DMS 273 (cell line): ENCODE results near the gene IKZF3.
"Not testable (repeated sequence)": the region's sequence is repeated elsewhere in the genome, so short reads cannot be mapped to it uniquely, and the experiment has no call there.

Experiments used
- DNase-seq: peaks from one replicate; lab custom pipeline; 2025; ENCODE audit not compliant: unreplicated experiment; lab: John Stamatoyannopoulos, UW

The IKZF3 gene

DNA sequence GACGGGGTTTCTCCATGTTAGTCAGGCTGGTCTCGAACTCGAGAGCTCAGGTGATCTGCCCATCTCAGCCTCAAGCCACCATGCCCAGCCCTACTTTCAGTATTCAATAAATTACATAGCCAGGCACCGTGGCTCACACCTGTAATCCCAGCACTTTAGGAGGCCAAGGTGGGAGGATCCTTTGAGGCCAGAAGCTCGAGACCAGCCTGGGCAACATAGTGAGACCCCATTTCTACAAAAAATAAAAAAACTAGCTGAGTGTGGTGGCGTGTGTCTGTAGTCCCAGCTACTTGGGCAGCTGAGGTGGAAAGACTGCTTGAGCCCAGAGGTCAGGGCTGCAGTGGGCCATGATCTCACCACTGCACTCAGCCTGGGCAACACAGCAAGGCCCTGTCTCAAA, 142.0 kb downstream of the IKZF3 start:
- DNase-seq = no peak

DNA sequence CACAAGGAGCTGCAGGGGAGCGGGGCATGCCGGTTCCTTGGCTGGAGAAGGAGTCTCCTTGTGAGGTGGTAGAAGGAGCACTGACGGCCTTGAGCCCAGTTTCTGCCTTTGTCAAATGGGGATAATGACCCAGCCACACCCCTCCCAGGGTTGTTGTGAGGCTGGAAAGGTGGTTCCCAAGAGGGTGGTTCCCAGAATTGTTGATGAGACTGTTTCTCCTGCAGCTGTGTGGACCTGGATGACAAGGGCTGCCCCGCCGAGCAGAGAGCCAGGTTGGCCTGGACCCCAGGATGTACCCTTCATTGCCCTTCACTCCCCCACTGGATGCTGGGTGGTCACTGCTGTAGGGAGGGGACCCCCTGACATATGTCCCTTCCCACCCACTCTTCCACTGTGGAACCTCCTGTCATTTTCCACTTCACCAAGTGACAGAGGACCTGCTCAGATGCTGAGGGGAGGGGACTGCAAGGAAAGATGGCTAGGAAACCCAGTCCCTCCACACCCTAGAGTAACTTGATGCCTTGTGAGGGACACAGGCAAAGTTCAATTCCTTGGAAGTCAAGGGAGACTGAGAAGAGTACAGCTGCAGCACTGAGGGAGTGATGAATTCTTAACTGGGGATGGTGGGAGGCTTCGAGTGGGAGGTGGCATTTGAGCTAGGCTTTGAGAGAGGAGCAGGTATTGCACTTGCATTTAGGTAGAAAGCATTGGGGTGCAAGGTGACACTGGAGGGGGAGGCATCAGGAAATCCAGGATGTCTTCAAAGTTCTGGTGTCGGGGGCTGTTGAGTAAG, 144.4 kb downstream of the IKZF3 start:
- DNase-seq = no peak

DNA sequence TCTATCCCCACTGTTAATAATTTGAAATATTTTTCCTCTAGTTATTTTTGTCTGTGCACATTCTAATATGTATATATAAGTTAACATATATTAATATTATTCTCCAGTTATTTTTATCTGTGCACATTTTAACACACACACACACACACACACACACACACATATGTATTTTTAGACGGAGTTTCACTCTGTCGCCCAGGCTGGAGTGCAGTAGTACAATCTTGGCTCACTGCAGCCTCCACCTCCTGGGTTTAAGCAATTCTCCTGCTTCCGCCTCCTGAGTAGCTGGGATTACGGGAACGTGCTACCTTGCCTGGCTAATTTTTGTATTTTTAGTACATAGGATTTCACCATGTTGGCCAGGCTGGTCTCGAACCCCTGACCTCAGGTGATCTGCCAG, 146.5 kb downstream of the IKZF3 start:
- no peak for DNase-seq

DNA sequence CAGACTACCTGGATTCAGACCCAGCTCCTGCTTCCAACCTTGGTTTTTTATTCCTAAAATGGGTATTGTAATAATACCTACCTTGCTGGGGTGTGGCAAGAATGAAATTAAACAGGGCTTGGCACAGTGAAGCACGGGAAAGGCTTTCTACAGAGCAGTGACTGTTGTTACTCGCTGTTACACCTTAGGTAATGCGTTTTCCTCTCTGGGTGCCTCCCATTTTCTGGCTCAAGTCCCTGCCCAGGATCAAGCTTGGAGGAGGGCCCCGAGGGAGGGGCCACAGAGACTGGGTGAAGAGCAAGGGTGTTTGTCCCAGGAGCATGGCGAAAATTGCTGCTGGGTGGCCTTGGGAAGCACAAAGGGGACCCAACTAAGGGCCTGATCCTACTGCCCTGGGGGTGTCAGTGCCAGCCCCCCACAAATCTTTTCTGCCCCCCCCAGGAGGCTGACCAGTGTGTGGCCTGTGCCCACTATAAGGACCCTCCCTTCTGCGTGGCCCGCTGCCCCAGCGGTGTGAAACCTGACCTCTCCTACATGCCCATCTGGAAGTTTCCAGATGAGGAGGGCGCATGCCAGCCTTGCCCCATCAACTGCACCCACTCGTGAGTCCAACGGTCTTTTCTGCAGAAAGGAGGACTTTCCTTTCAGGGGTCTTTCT, 147.1 kb downstream of the IKZF3 start:
- DNase-seq = peak; percentile 31

DNA sequence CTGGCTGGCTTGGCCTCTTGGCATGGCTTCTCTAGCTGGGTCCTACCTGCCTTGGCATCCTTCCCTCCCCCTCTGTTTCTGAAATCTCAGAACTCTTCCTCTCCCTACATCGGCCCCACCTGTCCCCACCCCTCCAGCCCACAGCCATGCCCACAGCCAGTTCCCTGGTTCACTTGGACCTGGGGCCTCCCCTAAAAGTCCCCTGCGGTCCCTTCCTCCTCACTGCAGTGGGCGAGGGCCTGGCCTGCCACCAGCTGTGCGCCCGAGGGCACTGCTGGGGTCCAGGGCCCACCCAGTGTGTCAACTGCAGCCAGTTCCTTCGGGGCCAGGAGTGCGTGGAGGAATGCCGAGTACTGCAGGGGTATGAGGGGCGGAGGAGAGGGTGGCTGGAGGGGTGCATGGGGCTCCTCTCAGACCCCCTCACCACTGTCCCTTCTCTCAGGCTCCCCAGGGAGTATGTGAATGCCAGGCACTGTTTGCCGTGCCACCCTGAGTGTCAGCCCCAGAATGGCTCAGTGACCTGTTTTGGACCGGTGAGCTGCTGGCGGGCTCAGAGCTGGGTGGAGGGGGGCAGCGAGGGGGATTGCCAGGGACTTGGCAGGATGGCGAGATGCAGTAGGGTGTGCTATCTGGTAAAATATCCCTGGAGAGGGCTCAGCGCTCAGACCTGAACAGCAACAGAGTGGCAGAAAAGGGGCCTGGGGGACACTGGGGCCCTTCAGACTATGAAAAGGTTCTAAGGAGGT, 147.9 kb downstream of the IKZF3 start:
- no peak for DNase-seq

DNA sequence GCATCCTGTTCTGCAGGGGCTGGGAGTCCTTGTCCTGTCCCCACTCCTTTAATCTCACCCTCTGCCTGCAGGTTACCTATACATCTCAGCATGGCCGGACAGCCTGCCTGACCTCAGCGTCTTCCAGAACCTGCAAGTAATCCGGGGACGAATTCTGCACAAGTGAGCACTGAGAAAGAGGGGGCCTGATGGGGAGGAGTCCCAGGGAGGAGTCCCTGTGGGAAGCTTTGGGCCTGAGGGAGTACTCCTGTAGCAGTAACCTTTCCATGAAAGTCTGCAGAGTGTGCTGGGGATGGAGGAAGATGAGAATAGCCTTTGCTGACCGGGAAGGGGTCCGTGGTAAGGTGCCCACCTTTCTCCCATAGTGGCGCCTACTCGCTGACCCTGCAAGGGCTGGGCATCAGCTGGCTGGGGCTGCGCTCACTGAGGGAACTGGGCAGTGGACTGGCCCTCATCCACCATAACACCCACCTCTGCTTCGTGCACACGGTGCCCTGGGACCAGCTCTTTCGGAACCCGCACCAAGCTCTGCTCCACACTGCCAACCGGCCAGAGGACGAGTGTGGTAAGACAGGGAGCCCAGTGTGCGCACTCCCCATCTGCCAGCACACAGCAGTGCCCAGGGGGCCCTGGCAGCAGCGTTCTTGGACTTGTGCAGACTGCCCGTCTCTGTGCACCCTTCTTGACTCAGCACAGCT, 148.6 kb downstream of the IKZF3 start:
- no peak for DNase-seq

DNA sequence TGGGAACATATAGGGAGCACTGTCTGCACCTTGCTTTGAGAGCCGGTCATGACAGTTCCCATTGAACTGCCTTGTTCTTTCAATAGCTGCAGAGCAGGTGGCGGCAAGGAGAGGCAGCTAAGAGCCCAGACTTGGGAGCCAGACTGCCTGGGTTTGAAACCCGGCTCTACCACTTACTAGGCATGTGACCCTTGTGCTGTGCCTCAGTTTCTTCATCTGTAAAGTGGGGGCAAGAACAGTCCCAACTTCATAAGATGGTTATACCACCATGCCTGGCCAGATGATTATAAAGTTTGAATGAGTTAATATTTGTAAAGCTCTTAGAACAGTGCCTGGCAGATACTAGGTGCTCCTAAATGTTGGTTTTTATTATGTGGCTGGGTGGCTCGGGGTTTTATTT, 149.9 kb downstream of the IKZF3 start:
- DNase-seq = no peak

DNA sequence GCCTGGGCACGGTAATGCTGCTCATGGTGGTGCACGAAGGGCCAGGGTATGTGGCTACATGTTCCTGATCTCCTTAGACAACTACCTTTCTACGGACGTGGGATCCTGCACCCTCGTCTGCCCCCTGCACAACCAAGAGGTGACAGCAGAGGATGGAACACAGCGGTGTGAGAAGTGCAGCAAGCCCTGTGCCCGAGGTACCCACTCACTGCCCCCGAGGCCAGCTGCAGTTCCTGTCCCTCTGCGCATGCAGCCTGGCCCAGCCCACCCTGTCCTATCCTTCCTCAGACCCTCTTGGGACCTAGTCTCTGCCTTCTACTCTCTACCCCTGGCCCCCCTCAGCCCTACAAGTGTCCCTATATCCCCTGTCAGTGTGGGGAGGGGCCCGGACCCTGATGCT, 152.3 kb downstream of the IKZF3 start:
- no peak for DNase-seq

DNA sequence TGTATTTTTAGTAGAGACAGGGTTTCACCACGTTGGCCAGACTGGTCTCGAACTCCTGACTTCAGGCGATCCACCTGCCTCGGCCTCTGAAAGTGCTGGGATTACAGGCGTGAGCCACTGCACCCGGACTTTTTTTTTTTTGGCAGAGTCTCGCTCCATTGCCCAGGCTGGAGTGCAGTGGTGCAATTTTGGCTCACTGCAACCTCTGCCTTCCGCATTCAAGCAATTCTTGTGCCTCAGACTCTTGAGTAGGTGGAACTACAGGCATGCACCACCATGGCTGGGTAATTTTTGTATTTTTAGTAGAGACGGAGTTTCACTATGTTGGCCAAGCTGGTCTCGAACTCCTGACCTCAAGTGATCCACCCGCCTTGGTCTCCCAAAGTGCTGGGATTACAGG, 153.0 kb downstream of the IKZF3 start:
- not testable (repeated sequence) for DNase-seq

DNA sequence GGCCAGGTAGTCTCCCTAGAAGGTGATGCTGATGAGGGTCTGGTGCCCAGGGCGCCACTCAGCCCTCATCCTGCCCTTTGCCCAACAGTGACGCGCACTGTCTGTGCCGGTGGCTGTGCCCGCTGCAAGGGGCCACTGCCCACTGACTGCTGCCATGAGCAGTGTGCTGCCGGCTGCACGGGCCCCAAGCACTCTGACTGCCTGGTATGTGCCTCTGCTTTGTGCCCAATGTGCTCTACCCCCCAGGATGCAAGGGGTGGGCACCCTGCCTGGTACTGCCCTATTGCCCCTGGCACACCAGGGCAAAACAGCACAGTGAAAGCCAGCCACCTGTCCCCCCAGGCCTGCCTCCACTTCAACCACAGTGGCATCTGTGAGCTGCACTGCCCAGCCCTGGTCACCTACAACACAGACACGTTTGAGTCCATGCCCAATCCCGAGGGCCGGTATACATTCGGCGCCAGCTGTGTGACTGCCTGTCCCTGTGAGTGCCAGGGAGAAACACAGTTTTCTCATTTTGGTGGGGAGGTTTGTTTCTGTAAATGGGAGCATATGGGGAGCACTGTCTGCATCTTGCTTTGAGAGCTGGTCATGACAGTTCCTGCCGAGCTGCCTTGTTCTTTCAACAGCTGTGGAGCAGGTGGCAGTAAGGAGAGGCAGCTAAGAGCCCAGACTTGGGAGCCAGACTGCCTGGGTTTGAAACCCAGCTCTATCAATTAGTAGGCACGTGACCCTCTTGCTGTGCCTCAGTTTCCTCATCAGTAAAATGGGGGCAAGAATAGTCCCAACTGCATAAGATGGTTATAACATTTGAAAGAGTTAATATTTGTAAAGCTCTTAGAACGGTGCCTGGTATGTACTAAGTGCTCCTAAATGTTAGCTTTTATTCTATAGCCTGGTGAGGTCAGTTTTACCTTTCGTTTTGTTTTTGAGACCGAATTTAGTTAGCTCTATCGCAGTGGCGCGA, 153.8 kb downstream of the IKZF3 start:
- peak; percentile 71 for DNase-seq

DNA sequence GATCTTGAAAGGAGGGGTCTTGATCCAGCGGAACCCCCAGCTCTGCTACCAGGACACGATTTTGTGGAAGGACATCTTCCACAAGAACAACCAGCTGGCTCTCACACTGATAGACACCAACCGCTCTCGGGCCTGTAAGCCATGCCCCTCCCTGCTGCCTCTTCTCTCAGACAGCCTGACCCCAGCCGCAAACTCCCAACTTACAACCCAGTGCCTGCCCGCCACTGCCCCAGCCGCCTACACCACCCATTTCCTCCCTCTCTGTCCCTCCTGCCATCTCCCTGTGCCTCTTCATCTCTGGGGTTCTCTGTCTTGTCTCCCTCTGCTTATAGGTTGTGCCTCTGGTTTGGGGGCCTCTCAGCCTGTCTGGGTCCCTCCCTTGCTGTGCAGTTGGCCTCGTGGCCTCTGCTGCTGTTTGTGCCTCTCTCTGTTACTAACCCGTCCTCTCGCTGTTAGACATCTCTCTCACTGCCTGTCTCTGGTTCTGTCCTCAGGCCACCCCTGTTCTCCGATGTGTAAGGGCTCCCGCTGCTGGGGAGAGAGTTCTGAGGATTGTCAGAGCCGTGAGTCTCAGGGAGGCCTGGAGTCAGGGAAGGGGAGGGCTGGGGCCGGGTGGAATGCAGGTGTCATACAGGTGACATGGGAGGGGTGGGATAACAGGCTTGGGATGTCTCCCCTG, 154.7 kb downstream of the IKZF3 start:
- DNase-seq = no peak
